Activated CD8-positive, alpha-beta T cell treated with anti-CD3 and anti-CD28 coated beads for 36 hours (primary cell): Measurements from ENCODE around the gene KBTBD13. TPM values are rescaled to one million over a fixed set of nuclear protein-coding genes. Genes with fewer than 3 reads are reported as not detected.

Source experiments
- ATAC-seq: fragments of 200-7000 bp; cut with Tn5 transposase; one replicate; pipeline ENCODE4 v1.10.0; 2021; ENCODE audit warnings: mild to moderate bottlenecking, moderate library complexity
- CTCF ChIA-PET: fragments of 350-600 bp; sonication (Branson Sonifier 250); formaldehyde crosslinking; loops from one replicate; lab custom pipeline; 2021; ENCODE audit warnings: antibody characterized with exemption; lab: Charles Lee
- POLR2A ChIA-PET: fragments of 350-600 bp; sonication (Branson Sonifier 250); formaldehyde crosslinking; loops from one replicate; lab custom pipeline; 2021; ENCODE audit warnings: antibody characterized with exemption; lab: Charles Lee
- DNase-seq: peaks from one replicate; pipeline ENCODE4 v3.0.0-alpha.2; 2020
- H3K27ac Mint-ChIP-seq: one replicate; pipeline ENCODE4 v1.8.0; 2021; ENCODE audit warnings: mild to moderate bottlenecking, mixed read lengths
- H3K27me3 Mint-ChIP-seq: one replicate; pipeline ENCODE4 v1.8.0; 2021; ENCODE audit warnings: mixed read lengths
- H3K36me3 Mint-ChIP-seq: one replicate; pipeline ENCODE4 v1.8.0; 2021; ENCODE audit warnings: low read depth, mixed read lengths
- H3K4me1 Mint-ChIP-seq: one replicate; pipeline ENCODE4 v1.8.0; 2021; ENCODE audit warnings: low read depth, mixed read lengths
- H3K4me3 Mint-ChIP-seq: one replicate; pipeline ENCODE4 v1.8.0; 2021; ENCODE audit warnings: mild to moderate bottlenecking, moderate library complexity, mixed read lengths
- H3K9me3 Mint-ChIP-seq: one replicate; pipeline ENCODE4 v1.8.0; 2021; ENCODE audit warnings: mixed read lengths
- CTCF ChIP-seq: fragments of 200-600 bp; IDR thresholded peaks from one replicate; pipeline ENCODE4 v1.8.0; 2022; ENCODE audit warnings: antibody characterized with exemption, mild to moderate bottlenecking
- intact Hi-C: fragments of 100-400 bp; cut with micrococcal nuclease; formaldehyde crosslinking; loops from one replicate; pipeline ENCODE4 v1.10.0; 2022
- total RNA-seq, 2 experiments: library from RNA; stranded (reverse); gene quantifications; one replicate each; pipeline ENCODE4 v1.2.3, GENCODE V29; 2021

KBTBD13 gene
- total RNA-seq, 2 experiments from 2014 or later: not detected

DNA sequence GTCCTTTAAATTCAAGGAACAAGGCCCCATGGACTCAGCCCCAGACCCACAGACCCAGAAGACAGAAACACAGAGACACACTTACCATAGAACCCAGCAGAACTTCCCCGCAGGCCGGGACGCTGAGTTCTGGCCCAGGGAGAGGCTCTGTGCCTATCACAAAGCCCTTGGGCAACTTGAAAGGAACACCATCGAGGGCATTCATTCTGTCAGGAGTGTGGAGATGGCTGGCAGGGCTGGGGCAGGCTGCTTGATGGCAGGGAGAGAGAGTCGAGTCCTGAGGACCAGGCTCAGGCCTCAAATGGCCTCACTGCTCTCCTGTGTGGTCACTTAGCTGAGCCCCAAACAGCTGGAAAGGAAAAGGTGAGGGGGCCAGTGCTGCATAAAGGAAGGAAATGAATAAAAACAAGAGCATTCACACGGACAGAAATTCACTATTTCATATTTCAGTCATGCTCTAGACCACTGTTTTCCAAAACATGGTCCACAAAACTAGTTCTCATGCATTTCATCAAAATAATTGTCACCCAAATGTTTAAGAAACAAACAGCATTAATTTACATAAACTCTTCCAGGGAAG is 29.6 kb downstream of the KBTBD13 start:
- POLR2A ChIA-PET: no interaction called here
- CTCF ChIA-PET: no interaction called here
- peaks cover 19% of the 10 kb centered on the region for H3K36me3 Mint-ChIP-seq
- H3K27me3 Mint-ChIP-seq: no peaks in the 10 kb centered on the region
- ATAC-seq (no peak), DNase-seq (no peak)
- H3K9me3 Mint-ChIP-seq: no peaks in the 10 kb centered on the region
- no peak for TF ChIP-seq CTCF
- intact Hi-C loops: no loop called here
- no peak overlapping the region for H3K4me3 Mint-ChIP-seq
- peak overlapping the region; percentile 52 for H3K27ac Mint-ChIP-seq
- H3K4me1 Mint-ChIP-seq: peaks cover 5% of the 10 kb centered on the region

DNA sequence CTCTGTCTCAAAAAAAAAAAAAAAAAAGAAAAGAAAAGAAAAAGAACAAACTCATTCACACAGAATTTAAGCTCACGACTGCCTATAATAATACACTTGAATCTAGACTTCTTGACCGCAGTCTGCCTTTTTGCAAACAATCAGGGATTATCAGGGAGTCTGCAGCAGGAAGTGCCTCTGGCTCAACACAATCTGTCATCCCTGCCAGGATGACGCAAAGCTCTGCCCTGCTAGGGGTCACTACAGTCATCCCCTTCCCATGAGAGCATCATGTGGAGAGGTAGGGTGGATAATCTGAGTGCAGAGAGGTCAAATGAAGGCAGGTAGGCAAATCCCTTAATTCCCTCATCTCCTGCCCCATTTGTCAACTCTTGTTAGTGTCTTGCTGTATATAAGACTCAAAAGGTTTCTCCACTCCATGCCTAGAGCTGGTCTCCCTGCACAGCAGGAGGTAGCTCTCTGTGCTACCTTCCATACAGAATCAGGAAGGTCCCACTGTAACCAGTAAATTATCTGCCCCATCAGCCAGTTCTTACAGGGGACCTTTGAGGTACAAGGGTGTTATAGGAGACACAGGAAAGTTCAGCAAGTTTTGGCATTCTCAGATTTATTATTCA is 34.2 kb downstream of the KBTBD13 start:
- Mint-ChIP-seq H3K4me3 (no peak overlapping the region), H3K4me1 (peaks cover 5% of the 10 kb centered on the region), H3K27me3 (no peaks in the 10 kb centered on the region), H3K27ac (no peak overlapping the region), H3K9me3 (no peaks in the 10 kb centered on the region), H3K36me3 (peaks cover 20% of the 10 kb centered on the region)
- ChIA-PET CTCF (interaction anchor here (1.8 to 3.0 kb wide), 2 partner anchors 9 to 10 kb away, joined by 3 to 19 read pairs; no protein-coding TSS in a partner anchor), POLR2A (interaction anchor here (0.9 to 2.0 kb wide), 2 partner anchors 77 to 323 kb away, joined by 3 to 5 read pairs; no protein-coding TSS in a partner anchor)
- no peak for DNase-seq
- ATAC-seq: no peak
- TF ChIP-seq CTCF: no peak
- intact Hi-C loops: no loop called here

DNA sequence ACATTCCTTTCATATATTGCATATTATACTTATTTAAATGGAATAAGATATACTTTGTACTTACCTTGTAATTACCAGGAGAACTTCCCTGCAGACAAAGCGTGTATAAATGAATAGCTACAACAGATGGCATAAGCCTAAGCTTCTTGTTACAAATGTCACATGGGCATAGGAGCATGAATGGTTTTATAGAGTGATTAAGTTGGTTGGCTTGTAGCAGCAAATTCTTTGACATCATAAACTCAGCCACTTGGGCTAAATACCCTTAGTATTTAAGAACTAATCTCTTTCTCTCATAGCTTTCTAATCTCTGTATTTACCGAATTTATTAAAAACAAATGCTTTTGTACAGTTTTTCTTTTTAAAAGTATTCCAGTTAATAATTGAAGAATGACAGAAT is 38.5 kb downstream of the KBTBD13 start, which contains the start of gene UBAP1L:
UBAP1L (minus strand) TSS at position 115 of the 400 bp plus-strand sequence. CDS start 8,985 bp downstream, outside the sequence.
- H3K27me3 Mint-ChIP-seq: no peaks in the 10 kb centered on the region
- DNase-seq (no peak), ATAC-seq (no peak)
- no peaks in the 10 kb centered on the region for H3K4me1 Mint-ChIP-seq
- H3K36me3 Mint-ChIP-seq: peaks cover 26% of the 10 kb centered on the region
- intact Hi-C loops: no loop called here
- ChIA-PET CTCF (interaction anchor here (1.3 to 1.7 kb wide), 3 partner anchors 8 to 81 kb away, joined by 4 to 7 read pairs (median 4); no protein-coding TSS in a partner anchor), POLR2A (no interaction called here)
- H3K9me3 Mint-ChIP-seq: no peaks in the 10 kb centered on the region
- H3K27ac Mint-ChIP-seq: no peak within 1 kb of the TSS
- no peak within 1 kb of the TSS for H3K4me3 Mint-ChIP-seq
- TF ChIP-seq CTCF: no peak

DNA sequence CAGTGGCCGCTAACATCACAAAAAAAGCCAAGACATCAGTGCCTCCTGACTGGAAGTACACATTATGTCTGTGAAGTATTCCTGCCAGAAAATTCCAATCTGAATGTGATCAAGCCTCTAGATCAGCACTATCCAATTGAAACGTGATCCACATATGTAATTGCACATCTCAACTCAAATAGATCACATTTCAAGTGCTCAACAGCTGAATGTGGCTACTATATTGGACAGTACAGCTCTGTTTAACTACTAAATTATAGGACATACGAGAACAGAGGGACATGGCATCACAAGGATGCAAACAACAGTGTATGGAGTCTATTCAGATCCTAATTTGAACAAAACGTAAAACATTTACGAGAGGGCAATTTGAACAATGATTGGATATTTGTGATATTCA is 39.0 kb downstream of the KBTBD13 start:
- no peak for ATAC-seq
- H3K36me3 Mint-ChIP-seq: peaks cover 26% of the 10 kb centered on the region
- H3K4me1 Mint-ChIP-seq: no peaks in the 10 kb centered on the region
- TF ChIP-seq CTCF: no peak
- intact Hi-C loops: no loop called here
- H3K4me3 Mint-ChIP-seq: no peak overlapping the region
- H3K27ac Mint-ChIP-seq: no peak overlapping the region
- H3K27me3 Mint-ChIP-seq: no peaks in the 10 kb centered on the region
- ChIA-PET CTCF (interaction anchor here (1.5 to 5.8 kb wide), 2 partner anchors 14 to 82 kb away, joined by 4 to 31 read pairs; no protein-coding TSS in a partner anchor), POLR2A (no interaction called here)
- no peak for DNase-seq
- no peaks in the 10 kb centered on the region for H3K9me3 Mint-ChIP-seq

Other genes with a start within 250 kb of the KBTBD13 start
- 10 to 100 TPM; 10.1 to 10.4 TPM for gene PLEKHO2, start 234.8 kb upstream of the KBTBD13 start, total RNA-seq
- 1 to 10 TPM; 3.4 to 4.3 TPM for gene ANKDD1A, start 164.8 kb upstream of the KBTBD13 start, total RNA-seq
- 10 to 100 TPM; 72.3 to 73.0 TPM for gene SPG21, start 86.8 kb upstream of the KBTBD13 start, total RNA-seq
- 10 to 100 TPM; 19.7 to 21.0 TPM for gene MTFMT, start 47.1 kb upstream of the KBTBD13 start, total RNA-seq
- not detected for gene SLC51B, start 31.4 kb upstream of the KBTBD13 start, total RNA-seq
- not detected for gene RASL12, start 8.8 kb upstream of the KBTBD13 start, total RNA-seq
- 1 to 10 TPM; 2.9 to 3.3 TPM for gene UBAP1L, start 38.5 kb downstream of the KBTBD13 start, total RNA-seq
- gene PDCD7, start 57.1 kb downstream of the KBTBD13 start, total RNA-seq: 10 to 100 TPM; 33.8 to 35.1 TPM
- 10 to 100 TPM; 76.7 to 77.4 TPM for gene CLPX, start 108.6 kb downstream of the KBTBD13 start, total RNA-seq
- not detected for gene CILP, start 134.7 kb downstream of the KBTBD13 start, total RNA-seq
- gene PARP16, start 210.1 kb downstream of the KBTBD13 start, total RNA-seq: 10 to 100 TPM; 17.9 to 20.5 TPM
- not detected for gene RNU5A-1, start 219.3 kb downstream of the KBTBD13 start, total RNA-seq
- not detected for gene RNU5B-1, start 227.9 kb downstream of the KBTBD13 start, total RNA-seq